Occipital lobe (tissue), 2 donors: ENCODE measurements around the gene MROH2A. TPM values are rescaled to one million over a fixed set of nuclear protein-coding genes. Genes with fewer than 3 reads are reported as not detected.

Experiments
- DNase-seq: peaks from one replicate; lab custom pipeline; 2025; lab: John Stamatoyannopoulos, UW
- total RNA-seq: library from RNA; depleted of rRNA; stranded (reverse); fragments of >200 nt; gene quantifications from one replicate; pipeline ENCODE4 v1.2.3, GENCODE V29; 2014

MROH2A gene
- total RNA-seq, 1 donor from 2014 or later = not detected

DNA sequence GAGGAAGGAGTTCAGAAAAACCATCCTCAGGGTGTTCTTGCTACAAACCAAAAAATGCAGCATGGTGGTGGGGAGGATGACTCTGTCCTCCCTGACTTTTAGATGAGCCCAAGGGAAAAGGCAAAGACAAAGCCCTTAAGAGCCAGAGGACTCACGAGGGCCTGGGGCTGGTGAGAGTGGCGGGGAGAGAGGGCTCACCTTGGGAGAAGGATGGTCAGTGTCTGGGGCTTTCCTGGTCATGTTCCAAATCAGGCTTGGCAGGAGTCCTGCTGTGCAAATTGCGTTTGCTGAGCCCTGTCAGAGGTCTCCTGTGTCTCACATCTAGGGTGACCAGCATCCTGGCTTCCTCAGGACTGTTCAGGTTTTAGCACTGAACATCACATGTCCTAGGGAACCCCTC lies 13.4 kb upstream of the MROH2A start:
- no peak for DNase-seq

- DNase-seq = no peak
These were observed 11.7 kb upstream of the MROH2A start for GRCh38 chr2:233766416-233766815.

- no peak for DNase-seq
These were observed 10.1 kb upstream of the MROH2A start for GRCh38 chr2:233768076-233768475.

DNA sequence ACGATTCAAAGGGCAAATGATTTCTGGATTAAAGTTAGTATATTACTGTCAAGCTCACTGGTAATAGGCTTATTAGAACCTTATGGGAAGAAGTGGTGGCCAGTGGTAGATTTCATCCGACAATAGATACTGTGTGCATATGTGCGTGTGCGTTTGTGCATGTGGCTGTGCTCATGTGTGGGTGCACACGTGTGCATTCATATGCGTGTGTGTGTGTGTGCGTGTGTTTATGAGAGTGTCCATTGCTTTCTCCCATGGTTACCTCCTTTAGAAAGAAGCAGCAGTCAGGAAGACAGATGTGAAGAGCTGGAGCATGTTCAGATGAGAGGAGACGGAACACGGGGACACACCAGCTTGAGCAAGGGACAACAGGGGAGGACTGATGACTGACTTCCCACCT lies 8.9 kb upstream of the MROH2A start:
- no peak for DNase-seq

- no peak for DNase-seq
These were observed 6.0 kb upstream of the MROH2A start for GRCh38 chr2:233772153-233772552.

GRCh38 chr2:233772583-233772982 lies 5.5 kb upstream of the MROH2A start:
- no peak for DNase-seq

- DNase-seq = no peak
These were observed 4.3 kb upstream of the MROH2A start for GRCh38 chr2:233773854-233774253.

- no peak for DNase-seq
These were observed 2.7 kb upstream of the MROH2A start for GRCh38 chr2:233775414-233775813.

GRCh38 chr2:233779722-233780121 lies 1.6 kb downstream of the MROH2A start:
- no peak for DNase-seq

- no peak for DNase-seq
These were observed 2.6 kb downstream of the MROH2A start for GRCh38 chr2:233780771-233781170.

DNA sequence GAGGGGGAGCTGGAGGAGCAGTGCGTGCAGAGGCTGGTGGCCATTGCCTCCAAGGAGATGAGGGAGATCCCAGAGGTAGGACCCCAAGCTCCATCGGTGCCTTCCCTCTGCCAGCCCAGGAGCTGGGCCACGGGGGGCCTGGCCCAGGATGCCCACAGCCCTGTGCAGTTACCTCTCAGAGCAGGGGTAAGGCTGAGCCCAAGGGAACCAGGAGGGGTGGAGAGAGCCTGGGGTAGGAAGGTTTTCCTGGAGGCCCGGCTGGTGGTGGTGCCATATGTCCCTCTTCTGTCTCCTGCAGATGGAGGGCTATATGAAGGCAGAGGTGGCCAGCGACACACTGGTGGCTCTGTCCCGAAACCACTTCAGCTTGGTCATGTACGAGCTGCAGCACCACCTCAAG lies 11.4 kb downstream of the MROH2A start:
- DNase-seq = no peak

GRCh38 chr2:233791151-233791882 lies 13.2 kb downstream of the MROH2A start:
- DNase-seq = no peak

DNA sequence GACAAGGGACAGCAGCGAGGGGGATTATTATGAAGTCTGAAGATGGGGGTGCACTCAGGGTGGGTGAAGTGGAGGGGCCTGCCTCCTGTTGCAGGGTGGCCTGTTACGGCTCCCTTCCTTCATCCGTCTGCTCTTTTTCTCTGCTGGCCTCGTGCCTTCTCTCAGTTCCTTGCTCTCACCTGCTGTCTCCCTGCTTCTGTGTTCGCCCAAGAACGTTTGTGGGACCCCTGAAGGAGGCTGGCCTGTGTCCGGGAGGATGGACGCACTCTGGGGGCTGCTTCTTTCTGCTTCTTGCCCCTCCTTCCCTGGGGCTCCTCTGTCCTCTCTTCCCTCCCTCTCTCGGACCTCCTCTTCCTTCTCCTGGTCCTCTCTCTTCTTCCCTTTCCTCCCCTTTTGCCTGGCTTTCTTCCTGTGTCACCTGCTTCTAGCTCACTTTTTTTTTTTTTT lies 13.8 kb downstream of the MROH2A start:
- no peak for DNase-seq

- no peak for DNase-seq
These were observed 14.6 kb downstream of the MROH2A start for GRCh38 chr2:233792720-233793119.

DNA sequence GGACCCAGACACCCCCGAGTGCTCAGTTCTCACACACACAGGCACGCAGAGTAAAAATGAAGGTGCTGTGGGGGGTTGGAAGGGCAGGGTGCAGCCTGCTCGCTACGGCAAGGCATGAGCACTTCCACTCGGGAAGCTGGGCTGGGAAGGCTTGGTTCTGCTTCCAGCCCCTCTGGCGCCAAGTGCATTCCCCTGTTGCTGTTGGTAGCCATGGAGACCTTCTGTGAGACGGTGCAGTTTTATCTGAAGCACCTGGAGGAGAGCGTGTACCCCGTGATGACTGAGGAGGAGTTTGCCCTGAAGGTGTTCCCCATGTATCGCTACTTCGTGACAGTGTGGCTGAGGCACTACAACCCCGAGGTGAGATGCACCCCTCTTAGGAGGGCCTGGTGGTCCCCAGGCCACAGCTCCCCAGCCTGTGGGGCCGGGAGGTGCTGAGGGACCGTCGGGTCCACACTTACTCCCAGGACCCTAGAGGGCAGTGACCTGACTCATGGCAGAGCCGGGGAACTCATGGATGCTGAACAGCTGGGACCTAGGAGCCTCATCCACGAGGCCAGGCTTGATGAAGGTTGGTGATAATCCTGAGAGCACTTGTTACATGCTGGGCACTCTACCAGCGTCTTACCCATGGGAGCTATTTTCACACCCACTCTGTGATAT lies 15.5 kb downstream of the MROH2A start:
- DNase-seq = no peak

- DNase-seq = no peak
These were observed 16.1 kb downstream of the MROH2A start for GRCh38 chr2:233794128-233794658.

- DNase-seq = no peak
These were observed 17.6 kb downstream of the MROH2A start for GRCh38 chr2:233795735-233796171.

DNA sequence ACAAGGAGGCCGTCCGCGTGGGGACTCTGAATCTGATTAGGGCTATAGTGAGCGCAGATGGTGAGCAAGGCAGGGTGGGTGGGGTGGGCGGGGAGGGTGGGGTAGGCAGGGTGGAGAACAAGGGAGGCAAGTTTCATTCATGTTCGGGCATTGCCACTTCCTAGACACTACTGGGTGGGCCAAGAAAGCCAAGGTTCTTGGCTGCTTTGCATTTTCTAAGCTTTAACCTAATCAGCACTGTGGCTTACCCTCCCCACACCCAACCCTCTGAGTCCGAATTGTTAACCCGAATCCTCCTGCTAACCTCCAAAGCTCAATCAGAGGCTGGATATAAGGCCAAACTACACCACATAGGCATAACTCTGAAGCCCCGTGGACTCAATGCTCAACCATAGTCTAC lies 18.1 kb downstream of the MROH2A start:
- DNase-seq = no peak

- no peak for DNase-seq
These were observed 20.4 kb downstream of the MROH2A start for GRCh38 chr2:233798335-233799086.

GRCh38 chr2:233799087-233799665 lies 21.0 kb downstream of the MROH2A start:
- no peak for DNase-seq

- DNase-seq = no peak
These were observed 21.6 kb downstream of the MROH2A start for GRCh38 chr2:233799716-233800115.

DNA sequence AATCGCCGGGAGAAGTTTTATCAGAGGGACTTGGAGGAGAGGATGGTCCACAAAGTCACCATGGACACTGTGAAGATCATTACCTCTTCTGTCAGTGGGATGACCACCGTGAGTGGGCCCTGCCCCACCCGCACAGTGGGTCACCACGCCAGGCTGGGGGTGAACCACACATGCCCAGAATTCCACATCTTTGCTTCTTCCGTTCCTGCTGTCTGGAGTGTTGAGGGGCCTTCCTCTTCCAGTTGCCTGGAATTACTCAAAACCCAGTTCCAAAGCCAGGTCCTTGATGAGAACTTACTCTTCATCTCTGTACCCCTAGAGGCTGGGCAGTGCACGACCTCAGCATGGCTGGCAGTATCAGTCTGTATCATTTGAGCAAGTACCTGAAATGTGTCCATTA lies 22.1 kb downstream of the MROH2A start:
- no peak for DNase-seq
